AG04450 (cell line): ENCODE results near the gene ULBP2. TPM values are rescaled to one million over a fixed set of nuclear protein-coding genes. Genes with fewer than 3 reads are reported as not detected.
"Not testable (repeated sequence)": the region's sequence is repeated elsewhere in the genome, so short reads cannot be mapped to it uniquely, and the experiment has no call there.

Source experiments
- CTCF ChIA-PET: fragments of 300-600, 350-600 bp; formaldehyde crosslinking; extraction: SDS; loops from one replicate; lab custom pipeline; 2022; ENCODE audit warnings: antibody characterized with exemption, inconsistent platforms; lab: Charles Lee
- POLR2A ChIA-PET: fragments of 350-600 bp; formaldehyde crosslinking; extraction: SDS; loops from one replicate; lab custom pipeline; 2021; ENCODE audit warnings: antibody characterized with exemption, inconsistent platforms; lab: Yijun Ruan, JAX
- DNase-seq: peaks from one replicate; pipeline ENCODE4 v3.0.0-alpha.2; 2011; ENCODE audit warnings: low read depth, low spot score
- H3K27ac ChIP-seq: one replicate; pipeline ENCODE4 v1.5.1; 2012; ENCODE audit warnings: low read depth, low read length, control low read depth
- H3K27me3 ChIP-seq: one replicate; pipeline ENCODE4 v1.6.0; 2012; ENCODE audit warnings: low read length; ENCODE audit not compliant: control insufficient read depth, insufficient read depth
- H3K4me3 ChIP-seq: 2 replicates; pipeline ENCODE4 v1.5.1; 2011; ENCODE audit warnings: mild to moderate bottlenecking, low read depth, low read length, control low read depth
- H3K9me3 ChIP-seq: 2 replicates; pipeline ENCODE4 v1.5.1; 2012; ENCODE audit warnings: low read length; ENCODE audit not compliant: control insufficient read depth, insufficient read depth
- CTCF ChIP-seq: IDR thresholded peaks from 2 replicates; pipeline ENCODE4 v1.5.1; 2011; ENCODE audit warnings: low read depth, low read length, control low read depth, inconsistent platforms
- polyA plus RNA-seq: library from polyadenylated mRNA; depleted of rRNA; stranded (reverse); fragments of >200 nt; gene quantifications from 2 replicates; pipeline ENCODE4 v1.2.3, GENCODE V29; 2011

The ULBP2 gene
- polyA plus RNA-seq, 1 experiment: 7.9 TPM

- DNase-seq: no peak
- Histone ChIP-seq H3K9me3 (peaks cover 8% of the 10 kb centered on the region), H3K27ac (no peak overlapping the region), H3K27me3 (peaks cover 9% of the 10 kb centered on the region), H3K4me3 (no peak overlapping the region)
- TF ChIP-seq CTCF: no peak
- ChIA-PET POLR2A (no interaction called here), CTCF (no interaction called here)
Observed at GRCh38 chr6:149904661-149905370, 37.0 kb upstream of the ULBP2 start.

DNA sequence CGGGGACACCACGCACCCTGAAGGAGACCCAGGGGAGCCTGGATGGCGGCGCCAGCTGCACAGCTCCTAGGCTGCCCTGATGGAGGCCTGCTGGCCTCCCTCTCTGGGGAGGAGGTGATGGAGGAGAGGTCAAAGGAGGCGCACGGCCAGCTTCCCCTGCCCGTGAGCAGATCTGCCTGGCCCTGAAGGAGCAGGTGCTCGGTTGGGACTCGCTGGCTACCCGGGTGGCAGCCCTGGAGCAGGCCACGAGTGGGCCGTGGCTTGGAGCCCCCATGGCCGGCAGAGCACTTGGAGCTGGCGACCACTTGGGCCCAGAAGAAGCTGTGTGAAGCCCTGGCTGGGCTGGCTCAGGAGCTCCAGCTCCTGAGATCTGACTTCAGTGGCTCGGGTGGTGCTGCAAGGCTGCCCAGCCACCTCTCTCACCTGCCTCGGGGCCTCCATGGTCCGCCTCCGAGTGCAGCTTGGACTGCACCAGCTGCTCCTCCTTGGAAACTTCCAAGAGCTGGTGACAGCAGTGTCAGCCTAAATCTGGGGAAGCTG lies 36.4 kb upstream of the ULBP2 start:
- DNase-seq: no peak
- H3K27me3 ChIP-seq: peaks cover 9% of the 10 kb centered on the region
- POLR2A ChIA-PET: no interaction called here
- no peak overlapping the region for H3K27ac ChIP-seq
- H3K4me3 ChIP-seq: no peak overlapping the region
- no peak for TF ChIP-seq CTCF
- CTCF ChIA-PET: no interaction called here
- H3K9me3 ChIP-seq: peaks cover 8% of the 10 kb centered on the region

- DNase-seq: no peak
- Histone ChIP-seq H3K27ac (no peak overlapping the region), H3K9me3 (peaks cover 8% of the 10 kb centered on the region), H3K27me3 (peaks cover 12% of the 10 kb centered on the region), H3K4me3 (no peak overlapping the region)
- TF ChIP-seq CTCF: no peak
- ChIA-PET POLR2A (no interaction called here), CTCF (interaction anchor here (0.9 kb wide), 1 partner anchor 71 kb away, joined by 3 read pairs; no protein-coding TSS in a partner anchor)
Observed at GRCh38 chr6:149905911-149906371, 35.9 kb upstream of the ULBP2 start.

GRCh38 chr6:149906405-149906804 lies 35.4 kb upstream of the ULBP2 start:
- ChIA-PET CTCF (interaction anchor here (0.9 kb wide), 1 partner anchor 71 kb away, joined by 3 read pairs; no protein-coding TSS in a partner anchor), POLR2A (interaction anchor here (0.6 kb wide), 1 partner anchor 90 kb away, joined by 4 read pairs; no protein-coding TSS in a partner anchor)
- Histone ChIP-seq H3K27ac (no peak overlapping the region), H3K4me3 (no peak overlapping the region), H3K9me3 (peaks cover 8% of the 10 kb centered on the region), H3K27me3 (peaks cover 12% of the 10 kb centered on the region)
- no peak for DNase-seq
- TF ChIP-seq CTCF: no peak

- ChIA-PET POLR2A (no interaction called here), CTCF (interaction anchor here (0.6 kb wide), 1 partner anchor 93 kb away, joined by 4 read pairs; no protein-coding TSS in a partner anchor)
- no peak for DNase-seq
- Histone ChIP-seq H3K4me3 (no peak overlapping the region), H3K27ac (no peak overlapping the region), H3K9me3 (peaks cover 8% of the 10 kb centered on the region), H3K27me3 (peaks cover 12% of the 10 kb centered on the region)
- TF ChIP-seq CTCF: no peak
Observed at GRCh38 chr6:149907317-149907716, 34.5 kb upstream of the ULBP2 start.

DNA sequence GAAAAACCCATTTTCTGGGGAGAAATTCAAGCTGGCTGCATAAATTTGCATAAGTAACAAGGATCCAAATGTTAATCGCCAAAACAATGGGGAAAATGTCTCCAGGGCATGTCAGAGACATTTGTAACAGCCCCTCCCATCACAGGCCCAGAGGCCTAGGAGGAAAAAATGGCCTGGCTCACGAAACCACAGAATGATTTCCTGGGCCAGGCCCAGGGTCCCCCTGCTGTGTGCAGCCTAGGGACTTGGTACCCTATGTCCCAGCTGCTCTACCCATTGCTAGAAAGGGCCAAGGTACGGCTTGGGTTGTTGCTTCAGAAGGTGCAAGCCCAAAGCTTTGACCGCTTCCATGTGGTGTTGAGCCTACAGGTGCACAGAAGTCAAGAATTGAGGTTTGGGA lies 33.3 kb upstream of the ULBP2 start:
- POLR2A ChIA-PET, H3K4me3 ChIP-seq, CTCF ChIA-PET, H3K9me3 ChIP-seq, H3K27ac ChIP-seq, DNase-seq: not testable (repeated sequence)
- peaks cover 12% of the 10 kb centered on the region for H3K27me3 ChIP-seq
